ENCODE data around the gene SEC16A. TPM values are rescaled to one million over a fixed set of nuclear protein-coding genes. Genes with fewer than 3 reads are reported as not detected.

SEC16A gene
- total RNA-seq, 2 donors from 2014 or later = 35.3 to 75.8 TPM

DNA sequence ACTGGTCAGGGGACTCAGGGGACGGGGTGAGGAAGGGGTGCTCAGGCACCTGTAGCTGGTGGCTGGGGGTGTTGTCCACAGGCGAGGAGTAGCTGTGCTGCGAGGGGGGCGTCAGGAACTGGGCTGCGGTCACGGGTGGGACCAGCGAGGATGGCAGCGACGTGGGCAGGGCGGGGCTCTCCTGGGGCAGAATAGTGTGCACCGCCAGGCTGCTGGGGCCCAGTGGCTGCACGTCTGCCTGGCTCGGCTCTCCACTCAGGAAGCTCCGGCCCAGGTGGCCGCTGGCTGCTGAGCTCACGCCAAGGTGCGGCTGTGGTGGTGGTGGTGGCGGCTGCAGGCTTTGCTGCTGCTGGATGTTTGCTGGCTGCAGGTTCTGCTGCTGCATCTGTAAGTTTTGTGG is 13.3 kb upstream of the SEC16A start:
- Histone ChIP-seq H3K9me3 (no peaks in the 10 kb centered on the region), H3K4me3 (no peak overlapping the region), H3K4me1 (peaks cover 31% of the 10 kb centered on the region), H3K27me3 (no peaks in the 10 kb centered on the region), H3K36me3 (replicated peaks in 1 of 2; ENCODE audit: insufficient read depth in 1 of 2, low read depth in 2 of 2) (peaks cover 0 to 16% of the 10 kb centered on the region in 2 donors), H3K27ac (no peak overlapping the region)
- intact Hi-C loops (cut with DNase I) = no loop called here
- TF ChIP-seq, protein P1, sequence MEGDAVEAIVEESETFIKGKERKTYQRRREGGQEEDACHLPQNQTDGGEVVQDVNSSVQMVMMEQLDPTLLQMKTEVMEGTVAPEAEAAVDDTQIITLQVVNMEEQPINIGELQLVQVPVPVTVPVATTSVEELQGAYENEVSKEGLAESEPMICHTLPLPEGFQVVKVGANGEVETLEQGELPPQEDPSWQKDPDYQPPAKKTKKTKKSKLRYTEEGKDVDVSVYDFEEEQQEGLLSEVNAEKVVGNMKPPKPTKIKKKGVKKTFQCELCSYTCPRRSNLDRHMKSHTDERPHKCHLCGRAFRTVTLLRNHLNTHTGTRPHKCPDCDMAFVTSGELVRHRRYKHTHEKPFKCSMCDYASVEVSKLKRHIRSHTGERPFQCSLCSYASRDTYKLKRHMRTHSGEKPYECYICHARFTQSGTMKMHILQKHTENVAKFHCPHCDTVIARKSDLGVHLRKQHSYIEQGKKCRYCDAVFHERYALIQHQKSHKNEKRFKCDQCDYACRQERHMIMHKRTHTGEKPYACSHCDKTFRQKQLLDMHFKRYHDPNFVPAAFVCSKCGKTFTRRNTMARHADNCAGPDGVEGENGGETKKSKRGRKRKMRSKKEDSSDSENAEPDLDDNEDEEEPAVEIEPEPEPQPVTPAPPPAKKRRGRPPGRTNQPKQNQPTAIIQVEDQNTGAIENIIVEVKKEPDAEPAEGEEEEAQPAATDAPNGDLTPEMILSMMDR (IDR thresholded peaks at IDR 0.05) = no peak
- no peak for TF ChIP-seq POLR2A (IDR thresholded peaks at IDR 0.05)
- 83 to 92% methylated on average over 13 to 18 of the region's 18 CpGs for WGBS, 2 donors
- no peak for DNase-seq
- no peak for ATAC-seq

GRCh38 chr9:136495238-136495800 is 12.5 kb upstream of the SEC16A start:
- no peak for ATAC-seq

GRCh38 chr9:136494531-136495215 is 11.8 kb upstream of the SEC16A start:
- Histone ChIP-seq H3K4me3 (no peak overlapping the region), H3K36me3 (replicated peaks in 1 of 2; ENCODE audit: insufficient read depth in 1 of 2, low read depth in 2 of 2) (peaks cover 0 to 16% of the 10 kb centered on the region in 2 donors), H3K4me1 (peaks cover 16% of the 10 kb centered on the region), H3K9me3 (no peaks in the 10 kb centered on the region), H3K27me3 (no peaks in the 10 kb centered on the region), H3K27ac (no peak overlapping the region)
- DNase-seq (no peak), ATAC-seq (no peak)
- intact Hi-C loops (cut with DNase I) = no loop called here
- 92 to 93% methylated on average over 14 to 28 of the region's 29 CpGs for WGBS, 2 donors
- no peak for TF ChIP-seq POLR2A (IDR thresholded peaks at IDR 0.05)
- TF ChIP-seq, protein P1 (IDR thresholded peaks at IDR 0.05) = no peak

More at GRCh38 chr9:136495238-136495800, 12.5 kb upstream of the SEC16A start:
- H3K27ac ChIP-seq = no peak overlapping the region
- DNase-seq = no peak
- TF ChIP-seq POLR2A (IDR thresholded peaks at IDR 0.05) = no peak
- TF ChIP-seq, protein P1 (IDR thresholded peaks at IDR 0.05) = no peak
- H3K4me3 ChIP-seq = no peak overlapping the region
- intact Hi-C loops (cut with DNase I) = no loop called here
- no peaks in the 10 kb centered on the region for H3K9me3 ChIP-seq
- H3K36me3 ChIP-seq (replicated peaks in 1 of 2; ENCODE audit: insufficient read depth in 1 of 2, low read depth in 2 of 2) = peaks cover 0 to 16% of the 10 kb centered on the region in 2 donors
- H3K27me3 ChIP-seq = no peaks in the 10 kb centered on the region
- 88 to 89% methylated on average over 15 to 17 of the region's 17 CpGs for WGBS, 2 donors
- peaks cover 23% of the 10 kb centered on the region for H3K4me1 ChIP-seq

DNA sequence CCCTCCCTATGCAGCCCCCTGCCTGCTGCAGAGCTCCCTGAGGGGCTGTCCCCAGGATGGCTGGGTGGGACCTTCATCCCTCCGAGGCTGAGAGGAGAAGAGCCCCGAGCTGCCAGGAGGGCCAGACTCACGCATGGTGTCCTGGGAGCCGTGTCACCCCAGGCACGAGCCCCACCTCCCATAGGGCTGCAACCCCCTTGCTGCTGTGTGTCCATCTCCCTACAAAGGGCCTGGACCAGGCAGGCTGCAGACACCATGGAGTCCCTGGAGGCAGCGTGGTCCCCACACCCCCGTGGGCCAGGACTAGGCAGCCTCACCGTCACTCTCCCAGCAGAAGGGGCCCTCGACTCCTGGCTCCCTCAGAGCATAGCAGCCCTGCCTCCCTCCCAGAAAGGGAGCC is 11.2 kb upstream of the SEC16A start:
- H3K27me3 ChIP-seq = no peaks in the 10 kb centered on the region
- H3K27ac ChIP-seq = no peak overlapping the region
- 84 to 100% methylated on average over 1 to 9 of the region's 9 CpGs for WGBS, 2 donors
- H3K4me1 ChIP-seq = peaks cover 10% of the 10 kb centered on the region
- TF ChIP-seq, protein P1 (IDR thresholded peaks at IDR 0.05) = no peak
- TF ChIP-seq POLR2A (IDR thresholded peaks at IDR 0.05) = no peak
- peaks cover 0 to 16% of the 10 kb centered on the region in 2 donors for H3K36me3 ChIP-seq (replicated peaks in 1 of 2; ENCODE audit: insufficient read depth in 1 of 2, low read depth in 2 of 2)
- no peak overlapping the region for H3K4me3 ChIP-seq
- H3K9me3 ChIP-seq = no peaks in the 10 kb centered on the region
- DNase-seq (no peak), ATAC-seq (no peak)
- intact Hi-C loops (cut with DNase I) = no loop called here

All from body of pancreas (tissue), 4 donors.